Measurements from ENCODE around the gene CKB.

CKB gene

DNA sequence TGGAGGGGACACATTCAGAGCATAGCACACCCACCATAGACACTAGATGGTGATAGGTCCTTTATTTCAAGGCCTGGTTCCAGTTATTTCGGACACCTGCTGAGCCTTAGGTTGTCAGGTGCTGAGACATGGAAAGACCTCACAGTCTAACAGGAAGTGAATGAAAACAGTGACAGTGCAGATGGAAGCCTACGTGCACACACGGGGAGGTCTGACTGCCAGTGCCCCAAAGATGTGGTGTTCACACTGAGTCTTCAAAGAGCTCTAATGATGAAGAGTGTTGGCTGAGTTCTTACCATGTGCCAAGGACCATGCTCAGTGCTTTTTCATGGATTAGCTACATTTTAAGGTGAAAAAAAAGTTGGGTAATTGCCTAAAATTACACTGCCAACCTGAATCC is 46.6 kb downstream of the CKB start:
- no peak overlapping the region for H3K4me3 ChIP-seq (ENCODE audit: low read depth, low read length)
- ChIA-PET CTCF (interaction anchor here (1.2 to 1.9 kb wide), 3 partner anchors 9 to 82 kb away, joined by 3 to 4 read pairs (median 4); no protein-coding TSS in a partner anchor), POLR2A (no interaction called here)
- TF ChIP-seq, protein P1, sequence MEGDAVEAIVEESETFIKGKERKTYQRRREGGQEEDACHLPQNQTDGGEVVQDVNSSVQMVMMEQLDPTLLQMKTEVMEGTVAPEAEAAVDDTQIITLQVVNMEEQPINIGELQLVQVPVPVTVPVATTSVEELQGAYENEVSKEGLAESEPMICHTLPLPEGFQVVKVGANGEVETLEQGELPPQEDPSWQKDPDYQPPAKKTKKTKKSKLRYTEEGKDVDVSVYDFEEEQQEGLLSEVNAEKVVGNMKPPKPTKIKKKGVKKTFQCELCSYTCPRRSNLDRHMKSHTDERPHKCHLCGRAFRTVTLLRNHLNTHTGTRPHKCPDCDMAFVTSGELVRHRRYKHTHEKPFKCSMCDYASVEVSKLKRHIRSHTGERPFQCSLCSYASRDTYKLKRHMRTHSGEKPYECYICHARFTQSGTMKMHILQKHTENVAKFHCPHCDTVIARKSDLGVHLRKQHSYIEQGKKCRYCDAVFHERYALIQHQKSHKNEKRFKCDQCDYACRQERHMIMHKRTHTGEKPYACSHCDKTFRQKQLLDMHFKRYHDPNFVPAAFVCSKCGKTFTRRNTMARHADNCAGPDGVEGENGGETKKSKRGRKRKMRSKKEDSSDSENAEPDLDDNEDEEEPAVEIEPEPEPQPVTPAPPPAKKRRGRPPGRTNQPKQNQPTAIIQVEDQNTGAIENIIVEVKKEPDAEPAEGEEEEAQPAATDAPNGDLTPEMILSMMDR (IDR thresholded peaks at IDR 0.05; ENCODE audit: insufficient read depth, low read length, missing control alignments), result no peak
- DNase-seq (ENCODE audit: low read depth, low spot score), result no peak

DNA sequence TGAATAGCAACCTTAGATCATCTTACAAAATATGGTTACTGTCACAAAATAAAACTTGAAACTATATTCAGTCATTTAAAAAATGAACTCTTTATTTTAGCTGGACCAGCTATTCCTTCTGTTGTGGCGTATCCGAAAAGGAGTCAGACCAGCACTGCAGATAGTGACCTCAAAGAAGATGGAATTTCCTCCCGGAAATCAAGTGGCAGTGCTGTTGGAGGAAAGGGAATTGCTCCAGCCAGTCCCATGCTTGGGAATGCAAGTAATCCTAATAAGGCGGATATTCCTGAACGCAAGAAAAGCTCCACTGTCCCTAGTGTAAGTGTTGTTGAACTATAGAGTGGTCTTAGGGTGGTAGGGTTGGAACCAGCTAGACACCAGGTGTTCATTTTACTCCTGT is 47.7 kb downstream of the CKB start:
- TF ChIP-seq, protein P1 (IDR thresholded peaks at IDR 0.05; ENCODE audit: insufficient read depth, low read length, missing control alignments), result no peak
- ChIA-PET CTCF (interaction anchor here (1.9 kb wide), 1 partner anchor 81 kb away, joined by 4 read pairs; no protein-coding TSS in a partner anchor), POLR2A (no interaction called here)
- no peak for DNase-seq (ENCODE audit: low read depth, low spot score)
- no peak overlapping the region for H3K4me3 ChIP-seq (ENCODE audit: low read depth, low read length)

DNA sequence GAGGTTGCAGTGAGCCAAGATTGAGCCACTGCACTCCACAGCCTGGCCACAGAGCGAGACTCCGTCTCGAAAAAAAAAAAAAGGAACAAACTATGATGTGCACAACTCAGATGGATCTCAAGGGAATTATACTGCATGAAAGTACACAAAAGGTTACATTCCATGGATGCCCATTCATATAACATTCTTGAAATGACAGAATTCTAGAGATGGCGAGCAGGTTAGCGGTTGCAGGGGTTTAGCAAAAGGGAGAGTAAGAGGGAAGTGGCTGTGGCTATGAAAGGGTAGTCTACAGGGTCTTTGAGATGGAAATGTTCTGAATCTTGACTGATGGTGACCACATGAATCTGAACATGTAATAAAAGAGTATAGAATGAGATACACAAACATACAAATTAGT is 49.7 kb downstream of the CKB start:
- H3K4me3 ChIP-seq (ENCODE audit: low read depth, low read length), result no peak overlapping the region
- CTCF ChIA-PET, result interaction anchor here (0.8 to 1.3 kb wide), 4 partner anchors 10 to 22 kb away, joined by 3 to 5 read pairs (median 4); no protein-coding TSS in a partner anchor
- POLR2A ChIA-PET, result no interaction called here
- no peak for DNase-seq (ENCODE audit: low read depth, low spot score)
- TF ChIP-seq, protein P1 (IDR thresholded peaks at IDR 0.05; ENCODE audit: insufficient read depth, low read length, missing control alignments), result no peak

Measured in AG04449 (cell line).